Muscle of leg (tissue), 16 donors: ENCODE measurements around the gene B4GALNT2. TPM values are rescaled to one million over a fixed set of nuclear protein-coding genes. Genes with fewer than 3 reads are reported as not detected.
"Not testable (repeated sequence)": the region's sequence is repeated elsewhere in the genome, so short reads cannot be mapped to it uniquely, and the experiment has no call there.

Experiments used
- DNase-seq: peaks from one replicate; pipeline ENCODE4 v3.0.0; 2013
- H3K27ac ChIP-seq: one replicate; pipeline ENCODE4 v1.5.1; 2013; ENCODE audit warnings: mild to moderate bottlenecking, low read length, control low read depth
- H3K27me3 ChIP-seq: one replicate; pipeline ENCODE4 v1.6.1; 2013; ENCODE audit warnings: low read length; ENCODE audit not compliant: control insufficient read depth, insufficient read depth
- H3K36me3 ChIP-seq: one replicate; pipeline ENCODE4 v1.6.1; 2013; ENCODE audit warnings: low read length; ENCODE audit not compliant: control insufficient read depth, insufficient read depth
- H3K4me1 ChIP-seq: one replicate; pipeline ENCODE4 v1.6.1; 2013; ENCODE audit warnings: low read length; ENCODE audit not compliant: control insufficient read depth, insufficient read depth
- H3K4me3 ChIP-seq: one replicate; pipeline ENCODE4 v1.5.1; 2013; ENCODE audit warnings: low read length, control low read depth
- H3K9me3 ChIP-seq: replicated peaks from 2 replicates; pipeline ENCODE4 v1.6.1; 2013; ENCODE audit warnings: low read depth, low read length; ENCODE audit not compliant: control insufficient read depth
- WGBS: methylation state at CpG from one replicate; pipeline ENCODE4 v1.1.5; 2013; ENCODE audit warnings: missing lambda C conversion rate; ENCODE audit not compliant: insufficient coverage; 5-methylcytosine and 5-hydroxymethylcytosine counted together
- long read RNA-seq, 11 donors: transcript quantifications; one replicate each; lab custom pipeline, GENCODE V29; 2026
- polyA plus RNA-seq, 8 donors: library from polyadenylated mRNA; unstranded; fragments of 120-200 nt; gene quantifications; one replicate each; pipeline versions ENCODE4 v1.2.1 to v1.2.3, GENCODE V29; 2013; ENCODE audit warnings: inconsistent platforms in 1 of 8, low replicate concordance in 1 of 8; ENCODE audit not compliant: insufficient read length in 8 of 8, insufficient read depth in 1 of 8
- total RNA-seq: library from RNA; stranded (reverse); fragments of 120-200 nt; gene quantifications from one replicate; pipeline ENCODE4 v1.2.4, GENCODE V29; 2013

Gene B4GALNT2
- under 0.01 TPM for total RNA-seq
- under 1 TPM; 0.06 to 0.21 (median 0.12) TPM for polyA plus RNA-seq
- long read RNA-seq, donor 1, result 0 reads
- long read RNA-seq, donor 2, result 0 reads
- long read RNA-seq, donor 3, result 0 reads
- long read RNA-seq, donor 4, result 0 reads
- long read RNA-seq, donor 5, result 0 reads
- long read RNA-seq, donor 6, result 0 reads
- long read RNA-seq, donor 7, result 0 reads
- long read RNA-seq, donor 8, result 0 reads
- long read RNA-seq, donor 9, result 0 reads
- long read RNA-seq, donor 10, result 0 reads
- long read RNA-seq, donor 11, result 0 reads

- Histone ChIP-seq H3K4me1 (peaks cover 11% of the 10 kb centered on the region), H3K9me3 (peaks cover 6% of the 10 kb centered on the region), H3K4me3 (no peak within 1 kb of the TSS), H3K27me3 (peaks cover 54% of the 10 kb centered on the region), H3K27ac (no peak within 1 kb of the TSS), H3K36me3 (no peaks in the 10 kb centered on the region)
- WGBS, result 2% methylated on average over 63 of the region's 65 CpGs
- DNase-seq, result no peak
These were observed at the start of gene B4GALNT2 for GRCh38 chr17:49132699-49133364. Gene B4GALNT2, plus strand, starts transcription at chr17:49132769. Its CDS starts 24 bp downstream, at chr17:49132793.

- not testable (repeated sequence) for H3K4me1 ChIP-seq, H3K27me3 ChIP-seq
- WGBS, result 100% methylated on average over 1 of the region's 2 CpGs
These were observed 47.5 kb upstream of the B4GALNT2 start for GRCh38 chr17:49085046-49085445.

GRCh38 chr17:49085565-49086315, 46.8 kb upstream of the B4GALNT2 start:
- no peak for DNase-seq
- Histone ChIP-seq H3K27me3 (no peaks in the 10 kb centered on the region), H3K4me1 (no peaks in the 10 kb centered on the region), H3K27ac (no peak overlapping the region), H3K36me3 (no peaks in the 10 kb centered on the region), H3K9me3 (no peaks in the 10 kb centered on the region), H3K4me3 (no peak overlapping the region)
- 97% methylated on average over 3 of the region's 5 CpGs for WGBS

More at GRCh38 chr17:49085046-49085445, 47.5 kb upstream of the B4GALNT2 start:
- H3K27ac ChIP-seq, H3K9me3 ChIP-seq, H3K36me3 ChIP-seq, DNase-seq, H3K4me3 ChIP-seq: not testable (repeated sequence)

- no peaks in the 10 kb centered on the region for H3K4me1 ChIP-seq
- no peaks in the 10 kb centered on the region for H3K36me3 ChIP-seq
- no peaks in the 10 kb centered on the region for H3K9me3 ChIP-seq
- DNase-seq, result no peak
- H3K27ac ChIP-seq, result no peak overlapping the region
- H3K27me3 ChIP-seq, result no peaks in the 10 kb centered on the region
- no peak overlapping the region for H3K4me3 ChIP-seq
- no CpG with 5 or more reads among the region's 1 CpG for WGBS
These were observed 46.3 kb upstream of the B4GALNT2 start for GRCh38 chr17:49086316-49086605.

- H3K9me3 ChIP-seq, result no peaks in the 10 kb centered on the region
- DNase-seq, result no peak
- no peak overlapping the region for H3K27ac ChIP-seq
- H3K4me1 ChIP-seq, result no peaks in the 10 kb centered on the region
- no peaks in the 10 kb centered on the region for H3K27me3 ChIP-seq
- H3K4me3 ChIP-seq, result no peak overlapping the region
- H3K36me3 ChIP-seq, result no peaks in the 10 kb centered on the region
These were observed 45.9 kb upstream of the B4GALNT2 start for GRCh38 chr17:49086649-49087048.

- no peak overlapping the region for H3K4me3 ChIP-seq
- peaks cover 2% of the 10 kb centered on the region for H3K27me3 ChIP-seq
- no peaks in the 10 kb centered on the region for H3K4me1 ChIP-seq
- H3K9me3 ChIP-seq, result no peaks in the 10 kb centered on the region
- H3K36me3 ChIP-seq, result no peaks in the 10 kb centered on the region
- 100% methylated on average over 1 of the region's 7 CpGs for WGBS
- H3K27ac ChIP-seq, result no peak overlapping the region
- no peak for DNase-seq
These were observed 43.5 kb upstream of the B4GALNT2 start for GRCh38 chr17:49089094-49089493.

GRCh38 chr17:49090878-49091594, 41.5 kb upstream of the B4GALNT2 start:
- Histone ChIP-seq H3K4me3 (no peak overlapping the region), H3K9me3 (no peaks in the 10 kb centered on the region), H3K27ac (no peak overlapping the region), H3K27me3 (peaks cover 2% of the 10 kb centered on the region), H3K36me3 (no peaks in the 10 kb centered on the region), H3K4me1 (no peaks in the 10 kb centered on the region)
- 100% methylated on average over 1 of the region's 10 CpGs for WGBS
- DNase-seq, result no peak

- DNase-seq, result no peak
- Histone ChIP-seq H3K27me3 (peaks cover 2% of the 10 kb centered on the region), H3K9me3 (no peaks in the 10 kb centered on the region), H3K27ac (no peak overlapping the region), H3K4me1 (no peaks in the 10 kb centered on the region), H3K4me3 (no peak overlapping the region), H3K36me3 (no peaks in the 10 kb centered on the region)
- no CpG with 5 or more reads among the region's 10 CpGs for WGBS
These were observed 39.4 kb upstream of the B4GALNT2 start for GRCh38 chr17:49093131-49093530.

- Histone ChIP-seq H3K4me3 (no peak overlapping the region), H3K9me3 (no peaks in the 10 kb centered on the region), H3K4me1 (no peaks in the 10 kb centered on the region), H3K36me3 (no peaks in the 10 kb centered on the region), H3K27ac (no peak overlapping the region), H3K27me3 (peaks cover 2% of the 10 kb centered on the region)
- no peak for DNase-seq
These were observed 32.0 kb upstream of the B4GALNT2 start for GRCh38 chr17:49100601-49101000.

- H3K4me3 ChIP-seq, result no peak overlapping the region
- H3K27ac ChIP-seq, result no peak overlapping the region
- WGBS, result 73% methylated on average over 4 of the region's 4 CpGs
- H3K9me3 ChIP-seq, result no peaks in the 10 kb centered on the region
- H3K4me1 ChIP-seq, result no peaks in the 10 kb centered on the region
- H3K36me3 ChIP-seq, result no peaks in the 10 kb centered on the region
- DNase-seq, result no peak
- H3K27me3 ChIP-seq, result peaks cover 2% of the 10 kb centered on the region
These were observed 31.5 kb upstream of the B4GALNT2 start for GRCh38 chr17:49101054-49101534.
